Retinal pigment epithelial cell (primary cell): ENCODE results near the gene DPP6.

ENCODE experiments used
- DNase-seq: peaks from one replicate; pipeline ENCODE4 v3.0.0-alpha.2; 2010; ENCODE audit warnings: low read depth
- H3K4me3 ChIP-seq: 2 replicates; pipeline ENCODE4 v1.5.1; 2011; ENCODE audit warnings: mild to moderate bottlenecking, low read length, control low read depth, moderate library complexity
- CTCF ChIP-seq: conservative IDR thresholded peaks from 2 replicates; pipeline ENCODE4 v1.5.1; 2011; ENCODE audit warnings: low read depth, low read length, control low read depth, inconsistent platforms

Gene DPP6

GRCh38 chr7:154304231-154304630 is 252.0 kb downstream of the DPP6 start:
- DNase-seq: no peak
- no peak overlapping the region for H3K4me3 ChIP-seq
- no peak for TF ChIP-seq CTCF

GRCh38 chr7:154304740-154305700 is 252.8 kb downstream of the DPP6 start:
- no peak for TF ChIP-seq CTCF
- H3K4me3 ChIP-seq: no peak overlapping the region
- DNase-seq: no peak

GRCh38 chr7:154306036-154306435 is 253.8 kb downstream of the DPP6 start:
- H3K4me3 ChIP-seq: no peak overlapping the region
- DNase-seq: no peak
- TF ChIP-seq CTCF: no peak

GRCh38 chr7:154308928-154309327 is 256.7 kb downstream of the DPP6 start:
- no peak for TF ChIP-seq CTCF
- H3K4me3 ChIP-seq: no peak overlapping the region
- DNase-seq: no peak

- no peak for TF ChIP-seq CTCF
- no peak for DNase-seq
- H3K4me3 ChIP-seq: no peak overlapping the region
Measured at GRCh38 chr7:154310114-154310513, 257.9 kb downstream of the DPP6 start.

- no peak overlapping the region for H3K4me3 ChIP-seq
- no peak for DNase-seq
- no peak for TF ChIP-seq CTCF
Measured at GRCh38 chr7:154324196-154324595, 272.0 kb downstream of the DPP6 start.

- no peak for TF ChIP-seq CTCF
- no peak for DNase-seq
- H3K4me3 ChIP-seq: no peak overlapping the region
Measured at GRCh38 chr7:154326421-154326820, 274.2 kb downstream of the DPP6 start.
